SK-N-SH (cell line): ENCODE results near the gene NFX1. TPM values are rescaled to one million over a fixed set of nuclear protein-coding genes. Genes with fewer than 3 reads are reported as not detected.

Source experiments
- CTCF ChIA-PET: fragments of 300-600, 350-600 bp; formaldehyde crosslinking; extraction: SDS; loops from one replicate; lab custom pipeline; 2021; lab: Yijun Ruan, JAX
- POLR2A ChIA-PET: fragments of 350-600 bp; sonication (Branson Sonifier 250); formaldehyde crosslinking; extraction: SDS; loops from one replicate; lab custom pipeline; 2020; ENCODE audit warnings: antibody characterized with exemption, inconsistent platforms; lab: Yijun Ruan, JAX
- DNase-seq: peaks from one replicate; pipeline ENCODE4 v3.0.0; 2012
- H2AFZ ChIP-seq: fragments of 200-600 bp; sonication (generic); 2 replicates; pipeline ENCODE4 v1.8.1; 2016; ENCODE audit warnings: antibody characterized with exemption, mild to moderate bottlenecking, low read depth
- H3F3A ChIP-seq: fragments of 200-600 bp; sonication (generic); replicated peaks from 2 replicates; pipeline ENCODE3; 2016; ENCODE audit warnings: antibody characterized with exemption, mild to moderate bottlenecking; ENCODE audit not compliant: insufficient read depth
- H3K27ac ChIP-seq, 2 experiments: fragments of 200-500 bp in 1 of 2; fragments of 200-600 bp in 1 of 2; sonication (Bioruptor generic) in 1 of 2; sonication (generic), shearing (Covaris generic) in 1 of 2; 2 replicates each; pipeline versions ENCODE4 v1.5.1 to v1.6.1; 2014 to 2016; ENCODE audit warnings: low read depth in 2 of 2, inconsistent platforms in 1 of 2, low read length in 1 of 2, mild to moderate bottlenecking in 1 of 2, mixed read lengths in 1 of 2
- H3K27me3 ChIP-seq: fragments of 200-600 bp; sonication (generic), shearing (Covaris generic); 2 replicates; pipeline ENCODE4 v1.6.1; 2016; ENCODE audit warnings: mixed run types; ENCODE audit not compliant: insufficient read depth
- H3K36me3 ChIP-seq, 2 experiments: fragments of 200-500 bp in 1 of 2; fragments of 200-600 bp in 1 of 2; sonication (Bioruptor generic) in 1 of 2; sonication (generic) in 1 of 2; replicated peaks in 1 of 2; 2 replicates each; pipeline versions ENCODE3 to v1.5.1; 2014 to 2016; ENCODE audit warnings: low read length in 1 of 2, mild to moderate bottlenecking in 1 of 2; ENCODE audit not compliant: insufficient read depth in 2 of 2, control insufficient read depth in 1 of 2
- H3K4me1 ChIP-seq, 2 experiments: fragments of 200-500 bp in 1 of 2; fragments of 200-600 bp in 1 of 2; sonication (Bioruptor generic) in 1 of 2; sonication (generic), shearing (Covaris generic) in 1 of 2; 2 replicates each; pipeline versions ENCODE4 v1.5.1 to v1.6.1; 2014 to 2016; ENCODE audit warnings: low read depth in 1 of 2, low read length in 1 of 2, mixed run types in 1 of 2; ENCODE audit not compliant: insufficient read depth in 2 of 2, control insufficient read depth in 1 of 2
- H3K4me2 ChIP-seq: fragments of 200-600 bp; sonication (generic), shearing (Covaris generic); 2 replicates; pipeline ENCODE4 v1.6.1; 2017; ENCODE audit warnings: mixed run types
- H3K4me3 ChIP-seq, 2 experiments: fragments of 200-500 bp in 1 of 2; fragments of 200-600 bp in 1 of 2; sonication (Bioruptor generic) in 1 of 2; sonication (generic), shearing (Covaris generic) in 1 of 2; 2 replicates each; pipeline versions ENCODE4 v1.5.1 to v1.8.1; 2014 to 2016; ENCODE audit warnings: low read depth in 2 of 2, inconsistent platforms in 1 of 2, low read length in 1 of 2, mild to moderate bottlenecking in 1 of 2, mixed read lengths in 1 of 2, moderate library complexity in 1 of 2
- H3K79me2 ChIP-seq: fragments of 200-600 bp; sonication (generic); 2 replicates; pipeline ENCODE4 v1.8.1; 2017; ENCODE audit warnings: mild to moderate bottlenecking; ENCODE audit not compliant: insufficient read depth
- H3K9ac ChIP-seq: fragments of 200-600 bp; sonication (generic); 2 replicates; pipeline ENCODE4 v1.6.1; 2017; ENCODE audit warnings: mixed run types
- H3K9me2 ChIP-seq: fragments of 200-600 bp; sonication (generic); 2 replicates; pipeline ENCODE4 v1.6.1; 2017; ENCODE audit warnings: mixed run types
- H3K9me3 ChIP-seq: fragments of 200-600 bp; sonication (generic); 2 replicates; pipeline ENCODE4 v1.6.1; 2017; ENCODE audit warnings: mixed run types, mild to moderate bottlenecking, moderate library complexity
- H4K20me1 ChIP-seq: fragments of 200-600 bp; sonication (generic); 2 replicates; pipeline ENCODE4 v1.6.1; 2017; ENCODE audit warnings: mild to moderate bottlenecking, mixed run types; ENCODE audit not compliant: insufficient read depth
- CHD2 ChIP-seq: fragments of 150-350 bp; IDR thresholded peaks from 2 replicates; pipeline ENCODE4 v1.6.1; 2018; ENCODE audit warnings: low read length; ENCODE audit not compliant: partially characterized antibody
- EP300 ChIP-seq, 2 experiments: IDR thresholded peaks; 2 replicates each; pipeline versions ENCODE4 v1.4.0 to v1.6.1; 2012; ENCODE audit warnings: borderline replicate concordance in 1 of 2, low read depth in 1 of 2, low read length in 1 of 2
- FOSL2 ChIP-seq: IDR thresholded peaks from 2 replicates; pipeline ENCODE4 v1.4.0; 2012; ENCODE audit warnings: low read depth, mild to moderate bottlenecking, moderate library complexity, borderline replicate concordance
- GABPA ChIP-seq: IDR thresholded peaks from 2 replicates; pipeline ENCODE4 v1.4.0; 2012; ENCODE audit warnings: low read depth, mild to moderate bottlenecking
- GATA2 ChIP-seq: sonication (generic); formaldehyde crosslinking; IDR thresholded peaks from 2 replicates; pipeline ENCODE4 v1.5.0; 2020; ENCODE audit warnings: mild to moderate bottlenecking, missing genetic modification reagents
- IRF3 ChIP-seq: fragments of 150-350 bp; IDR thresholded peaks from 2 replicates; pipeline ENCODE4 v1.6.1; 2016; ENCODE audit warnings: mild to moderate bottlenecking, low read depth, low read length
- MAX ChIP-seq: IDR thresholded peaks from 2 replicates; pipeline ENCODE4 v1.4.0; 2012; ENCODE audit warnings: low read depth
- MEF2A ChIP-seq: IDR thresholded peaks from 2 replicates; pipeline ENCODE4 v1.4.0; 2012; ENCODE audit warnings: low read depth, borderline replicate concordance
- MXI1 ChIP-seq: IDR thresholded peaks from 2 replicates; pipeline ENCODE4 v1.6.1; 2012; ENCODE audit warnings: mild to moderate bottlenecking, low read depth, low read length, improper control_type of control experiment
- RAD21 ChIP-seq: IDR thresholded peaks from 2 replicates; pipeline ENCODE4 v1.6.1; 2012; ENCODE audit warnings: mild to moderate bottlenecking, low read length
- RFX5 ChIP-seq: IDR thresholded peaks from 2 replicates; pipeline ENCODE4 v1.6.1; 2012; ENCODE audit warnings: mild to moderate bottlenecking, improper control_type of control experiment, low read length
- RXRA ChIP-seq: IDR thresholded peaks from 2 replicates; pipeline ENCODE4 v1.4.0; 2012; ENCODE audit warnings: low read depth, mild to moderate bottlenecking, borderline replicate concordance
- SMC3 ChIP-seq: IDR thresholded peaks from 2 replicates; pipeline ENCODE4 v1.6.1; 2012; ENCODE audit warnings: low read depth, low read length, improper control_type of control experiment
- TEAD4 ChIP-seq: IDR thresholded peaks from 2 replicates; pipeline ENCODE4 v1.4.0; 2012; ENCODE audit warnings: mild to moderate bottlenecking, borderline replicate concordance; ENCODE audit not compliant: insufficient read depth
- YY1 ChIP-seq: IDR thresholded peaks from 2 replicates; pipeline ENCODE4 v1.4.0; 2012; ENCODE audit warnings: low read depth, mild to moderate bottlenecking
- ZBTB33 ChIP-seq: IDR thresholded peaks from 2 replicates; pipeline ENCODE4 v1.4.0; 2012; ENCODE audit warnings: low read depth, borderline replicate concordance
- WGBS: methylation state at CpG from one replicate; pipeline ENCODE4 v1.1.6; 2017; ENCODE audit warnings: low lambda C conversion rate; 5-methylcytosine and 5-hydroxymethylcytosine counted together
- polyA plus RNA-seq, 3 experiments: library from polyadenylated mRNA; depleted of rRNA; stranded (reverse); fragments of >200 nt; gene quantifications; 2 replicates each; pipeline ENCODE4 v1.2.3, GENCODE V29; 2012
- TF ChIP-seq, protein P1 (sequence below): fragments of 200-600 bp; sonication (generic); IDR thresholded peaks from 2 replicates; pipeline ENCODE4 v1.6.1; 2017; ENCODE audit warnings: antibody characterized with exemption, mild to moderate bottlenecking, moderate library complexity
- TF ChIP-seq, protein P2 (sequence below): IDR thresholded peaks from 2 replicates; pipeline ENCODE4; 2012

Gene NFX1
- polyA plus RNA-seq, 1 of the 3 experiments (the other 2 are of a cell fraction) = 19.6 TPM

- TF ChIP-seq YY1 (no peak; the same call in 1 of the 2 replicates), FOSL2 (no peak), IRF3 (no peak), MAX (peak; percentile 62; the same call in 1 of the 2 replicates)
These were observed 25.7 kb upstream of the NFX1 start, which contains the start of the genes BAG1 and CHMP5 (continued) for GRCh38 chr9:33264473-33265177.

DNA sequence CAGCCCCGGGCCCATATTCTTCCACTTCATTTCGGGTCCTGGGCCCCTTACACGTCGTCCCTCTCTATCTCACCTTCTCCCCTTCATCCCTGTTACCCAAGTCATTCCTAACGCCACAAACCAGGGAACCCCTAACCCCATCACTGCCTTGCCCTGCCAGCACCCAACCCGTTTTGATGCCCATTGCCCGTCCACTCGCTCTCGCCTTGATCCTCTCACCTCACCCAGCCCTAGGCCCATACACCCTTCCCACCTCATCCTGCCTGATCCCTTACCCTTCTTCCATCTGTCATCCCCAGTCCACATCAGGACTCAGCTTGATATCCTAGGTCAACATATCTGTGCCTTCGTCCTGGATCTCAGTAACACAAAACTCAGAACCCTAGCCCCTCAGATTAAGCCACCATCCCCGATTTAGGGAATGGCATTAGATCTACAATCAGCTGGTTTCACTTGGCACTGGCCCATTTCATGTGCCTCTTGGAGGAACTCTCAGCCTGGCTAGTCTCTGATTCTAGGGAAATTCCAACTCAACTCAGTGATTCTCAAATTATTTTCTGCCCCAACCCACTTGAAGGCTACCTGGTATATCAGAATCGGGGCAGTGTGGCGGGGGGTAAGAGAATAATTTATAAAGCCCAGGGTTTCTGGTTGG, 25.0 kb upstream of the NFX1 start:
- Histone ChIP-seq H4K20me1 (no peaks in the 10 kb centered on the region), H3K36me3 (peaks cover 49 to 50% of the 10 kb centered on the region in 2 experiments), H3K27ac (peak overlapping the region; percentile 56 to 58; a peak in 2 of 4 replicates), H3K9me3 (no peaks in the 10 kb centered on the region), H3K9ac (peak overlapping the region; percentile 94), H3K4me2 (peak overlapping the region; percentile 97), H3K9me2 (no peaks in the 10 kb centered on the region), H3K4me3 (peak overlapping the region; percentile 56 to 97), H3K27me3 (no peaks in the 10 kb centered on the region), H3K4me1 (peaks cover 8 to 15% of the 10 kb centered on the region in 2 experiments; a peak in 3 of 4 replicates), H3K79me2 (peaks cover 68% of the 10 kb centered on the region), H2AFZ (0 out of 2 replicates have a peak overlapping the region, but pooled peaks have one; percentile 2), H3F3A (peaks cover 1% of the 10 kb centered on the region)
- WGBS = 8% methylated on average over 13 of the region's 13 CpGs
- CTCF ChIA-PET = interaction anchor here (1.0 to 1.7 kb wide), 5 partner anchors 13 to 39 kb away, joined by 3 to 5 read pairs (median 3); no protein-coding TSS in a partner anchor
- POLR2A ChIA-PET = no interaction called here
- no peak for DNase-seq
- TF ChIP-seq MAX (no peak), ZBTB33 (no peak), MEF2A (no peak), MXI1 (no peak), EP300 (IDR thresholded peaks at IDR 0.05; ENCODE audit: borderline replicate concordance in 1 of 2, low read depth in 1 of 2, low read length in 1 of 2) (no peak), RAD21 (no peak), GATA2 (CRISPR knock-in tag) (no peak), TEAD4 (no peak), RFX5 (no peak), RXRA (no peak), FOSL2 (no peak), SMC3 (no peak), IRF3 (no peak), CHD2 (no peak), GABPA (no peak)
- TF ChIP-seq, protein P1, sequence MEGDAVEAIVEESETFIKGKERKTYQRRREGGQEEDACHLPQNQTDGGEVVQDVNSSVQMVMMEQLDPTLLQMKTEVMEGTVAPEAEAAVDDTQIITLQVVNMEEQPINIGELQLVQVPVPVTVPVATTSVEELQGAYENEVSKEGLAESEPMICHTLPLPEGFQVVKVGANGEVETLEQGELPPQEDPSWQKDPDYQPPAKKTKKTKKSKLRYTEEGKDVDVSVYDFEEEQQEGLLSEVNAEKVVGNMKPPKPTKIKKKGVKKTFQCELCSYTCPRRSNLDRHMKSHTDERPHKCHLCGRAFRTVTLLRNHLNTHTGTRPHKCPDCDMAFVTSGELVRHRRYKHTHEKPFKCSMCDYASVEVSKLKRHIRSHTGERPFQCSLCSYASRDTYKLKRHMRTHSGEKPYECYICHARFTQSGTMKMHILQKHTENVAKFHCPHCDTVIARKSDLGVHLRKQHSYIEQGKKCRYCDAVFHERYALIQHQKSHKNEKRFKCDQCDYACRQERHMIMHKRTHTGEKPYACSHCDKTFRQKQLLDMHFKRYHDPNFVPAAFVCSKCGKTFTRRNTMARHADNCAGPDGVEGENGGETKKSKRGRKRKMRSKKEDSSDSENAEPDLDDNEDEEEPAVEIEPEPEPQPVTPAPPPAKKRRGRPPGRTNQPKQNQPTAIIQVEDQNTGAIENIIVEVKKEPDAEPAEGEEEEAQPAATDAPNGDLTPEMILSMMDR = no peak
- TF ChIP-seq, protein P2, sequence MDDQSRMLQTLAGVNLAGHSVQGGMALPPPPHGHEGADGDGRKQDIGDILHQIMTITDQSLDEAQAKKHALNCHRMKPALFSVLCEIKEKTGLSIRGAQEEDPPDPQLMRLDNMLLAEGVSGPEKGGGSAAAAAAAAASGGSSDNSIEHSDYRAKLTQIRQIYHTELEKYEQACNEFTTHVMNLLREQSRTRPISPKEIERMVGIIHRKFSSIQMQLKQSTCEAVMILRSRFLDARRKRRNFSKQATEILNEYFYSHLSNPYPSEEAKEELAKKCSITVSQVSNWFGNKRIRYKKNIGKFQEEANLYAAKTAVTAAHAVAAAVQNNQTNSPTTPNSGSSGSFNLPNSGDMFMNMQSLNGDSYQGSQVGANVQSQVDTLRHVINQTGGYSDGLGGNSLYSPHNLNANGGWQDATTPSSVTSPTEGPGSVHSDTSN = no peak
